ENCODE measurements around the gene ZKSCAN5.
"Not testable (repeated sequence)": the region's sequence is repeated elsewhere in the genome, so short reads cannot be mapped to it uniquely, and the experiment has no call there.

The ZKSCAN5 gene

DNA sequence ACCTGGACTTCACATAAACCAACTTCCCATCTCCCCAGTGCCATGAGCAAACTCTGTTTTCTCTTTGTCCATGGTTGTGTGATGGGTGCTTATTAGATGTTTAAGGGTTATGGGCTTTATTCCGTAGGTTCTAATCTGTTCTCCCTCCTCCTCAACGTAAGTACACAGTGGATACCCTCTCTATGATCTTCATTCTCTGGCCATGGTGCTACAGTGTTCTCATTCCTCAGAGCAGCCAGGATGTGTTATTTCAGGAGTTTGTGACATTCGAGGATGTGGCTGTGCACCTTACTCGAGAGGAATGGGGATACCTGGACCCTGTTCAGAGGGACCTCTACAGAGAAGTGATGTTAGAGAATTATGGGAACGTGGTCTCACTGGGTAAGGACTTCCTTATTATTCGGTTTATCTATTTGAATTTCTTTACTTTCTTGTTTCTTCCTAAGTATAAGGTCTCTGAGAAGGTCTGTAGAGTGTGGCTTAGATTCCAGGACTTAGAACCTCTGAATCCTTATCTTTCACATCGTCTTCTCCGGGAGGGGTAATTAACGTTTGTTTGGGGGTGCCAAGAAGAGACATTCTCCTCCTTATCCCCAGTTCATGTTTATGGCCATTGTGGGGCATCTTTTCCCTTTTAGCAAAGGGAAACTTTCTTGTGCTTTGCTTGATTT is 57.8 kb downstream of the ZKSCAN5 start:
- Histone ChIP-seq H3K18ac (ENCODE audit: low read length) (no peak overlapping the region), H3K4me1 (ENCODE audit: control insufficient read depth, low read depth, low read length) (peaks cover under 1% of the 10 kb centered on the region)

DNA sequence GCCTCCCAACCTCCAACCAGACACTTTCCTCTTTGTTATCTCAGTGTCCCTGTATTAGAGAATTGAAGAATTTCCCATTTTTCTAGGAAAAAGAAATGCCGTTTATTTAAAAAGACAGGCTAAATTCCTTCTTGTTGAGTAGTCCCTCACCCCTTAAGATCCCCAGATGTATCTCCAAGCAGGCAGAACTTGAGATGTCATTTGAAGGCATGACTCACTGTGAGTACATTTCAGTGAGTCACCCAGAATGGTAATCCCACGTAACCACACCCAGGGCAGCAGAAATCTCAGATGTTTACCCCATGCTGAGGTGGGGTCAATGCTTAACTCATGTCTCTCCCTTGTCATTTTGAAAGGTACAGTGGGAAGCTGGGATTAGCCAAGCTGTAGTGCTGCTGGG is 58.4 kb downstream of the ZKSCAN5 start:
- H3K18ac ChIP-seq (ENCODE audit: low read length) = no peak overlapping the region
- no peak overlapping the region for H2BK5ac ChIP-seq (ENCODE audit: low read length)
- H3K36me3 ChIP-seq (ENCODE audit: control insufficient read depth, insufficient read depth, low read length) = peaks cover 13% of the 10 kb centered on the region
- H2AK5ac ChIP-seq (ENCODE audit: low read length) = no peak overlapping the region
- no peak overlapping the region for H3K56ac ChIP-seq (ENCODE audit: low read length)
- H2BK120ac ChIP-seq (ENCODE audit: low read depth, low read length) = no peak overlapping the region
- peak; percentile 98 for DNase-seq
- H4K8ac ChIP-seq (ENCODE audit: low read depth, low read length) = no peak overlapping the region
- no peak overlapping the region for H2BK15ac ChIP-seq (replicated peaks; ENCODE audit: low read depth)
- H3K79me1 ChIP-seq (ENCODE audit: low read length) = peaks cover 19% of the 10 kb centered on the region
- no peak overlapping the region for H4K5ac ChIP-seq (ENCODE audit: low read length)
- H3K4me1 ChIP-seq (ENCODE audit: control insufficient read depth, low read depth, low read length) = no peaks in the 10 kb centered on the region
- H3K4ac ChIP-seq (ENCODE audit: low read depth, low read length) = no peak overlapping the region
- H3K4me3 ChIP-seq (ENCODE audit: low read length) = no peak overlapping the region
- H3K4me2 ChIP-seq (ENCODE audit: low read length) = no peak overlapping the region
- no peak overlapping the region for H3K9ac ChIP-seq (ENCODE audit: low read length)
- H3K23ac ChIP-seq (ENCODE audit: low read length) = no peak overlapping the region
- WGBS (ENCODE audit: extremely low coverage, insufficient coverage, low lambda C conversion rate) = no CpG with 5 or more reads among the region's 2 CpGs
- H3K27me3 ChIP-seq (ENCODE audit: insufficient read depth, low read length, poor library complexity) = no peaks in the 10 kb centered on the region
- H3K79me2 ChIP-seq (ENCODE audit: control insufficient read depth, insufficient read depth, low read length) = peaks cover 29% of the 10 kb centered on the region
- H3K27ac ChIP-seq (ENCODE audit: low read depth, low read length) = peak overlapping the region; percentile 59

More for the DNA sequence above, 57.8 kb downstream of the ZKSCAN5 start:
- Histone ChIP-seq H2BK120ac (ENCODE audit: low read depth, low read length) (no peak overlapping the region), H4K5ac (ENCODE audit: low read length) (no peak overlapping the region), H3K4me3 (ENCODE audit: low read length) (no peak overlapping the region), H3K9ac (ENCODE audit: low read length) (peak overlapping the region; percentile 32), H3K23ac (ENCODE audit: low read length) (no peak overlapping the region), H3K4me2 (ENCODE audit: low read length) (no peak overlapping the region), H2BK15ac (replicated peaks; ENCODE audit: low read depth) (no peak overlapping the region), H3K79me2 (ENCODE audit: control insufficient read depth, insufficient read depth, low read length) (peaks cover 34% of the 10 kb centered on the region), H2BK5ac (ENCODE audit: low read length) (no peak overlapping the region), H3K27ac (ENCODE audit: low read depth, low read length) (peak overlapping the region; percentile 59), H2AK5ac (ENCODE audit: low read length) (no peak overlapping the region), H3K79me1 (ENCODE audit: low read length) (peaks cover 21% of the 10 kb centered on the region), H3K27me3 (ENCODE audit: insufficient read depth, low read length, poor library complexity) (no peaks in the 10 kb centered on the region), H3K56ac (ENCODE audit: low read length) (peak overlapping the region; percentile 60), H4K8ac (ENCODE audit: low read depth, low read length) (no peak overlapping the region), H3K4ac (ENCODE audit: low read depth, low read length) (no peak overlapping the region), H3K36me3 (ENCODE audit: control insufficient read depth, insufficient read depth, low read length) (peaks cover 13% of the 10 kb centered on the region)
- WGBS (ENCODE audit: extremely low coverage, insufficient coverage, low lambda C conversion rate) = no CpG with 5 or more reads among the region's 9 CpGs
- DNase-seq = no peak

DNA sequence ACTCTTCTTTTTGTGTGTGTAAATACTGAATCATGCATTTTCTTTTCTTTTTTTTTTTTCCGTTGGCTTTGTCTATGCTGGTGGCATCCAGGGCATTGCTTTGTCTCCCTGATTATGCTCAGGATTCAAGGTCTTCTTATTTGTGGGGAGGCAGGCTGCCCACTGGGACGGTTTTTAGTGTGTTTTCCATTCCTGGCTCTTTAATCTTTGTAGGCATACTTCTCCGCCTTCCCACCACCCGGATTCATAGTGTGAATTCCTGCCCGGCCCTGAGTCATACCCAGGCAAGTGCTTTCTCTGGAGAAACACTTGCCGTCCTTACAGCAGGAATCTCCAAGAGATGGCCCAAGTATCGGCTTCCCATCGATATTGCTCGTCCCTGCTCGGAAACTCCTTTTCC is 59.2 kb downstream of the ZKSCAN5 start:
- no peaks in the 10 kb centered on the region for H3K4me1 ChIP-seq (ENCODE audit: control insufficient read depth, low read depth, low read length)
- no peak overlapping the region for H3K56ac ChIP-seq (ENCODE audit: low read length)
- H3K4me3 ChIP-seq (ENCODE audit: low read length) = no peak overlapping the region
- peaks cover 26% of the 10 kb centered on the region for H3K79me2 ChIP-seq (ENCODE audit: control insufficient read depth, insufficient read depth, low read length)
- no peak overlapping the region for H3K18ac ChIP-seq (ENCODE audit: low read length)
- DNase-seq = peak; percentile 77
- no peak overlapping the region for H2BK15ac ChIP-seq (replicated peaks; ENCODE audit: low read depth)
- H4K5ac ChIP-seq (ENCODE audit: low read length) = no peak overlapping the region
- H3K79me1 ChIP-seq (ENCODE audit: low read length) = peaks cover 17% of the 10 kb centered on the region
- H3K4ac ChIP-seq (ENCODE audit: low read depth, low read length) = no peak overlapping the region
- peaks cover 13% of the 10 kb centered on the region for H3K36me3 ChIP-seq (ENCODE audit: control insufficient read depth, insufficient read depth, low read length)
- H2BK120ac ChIP-seq (ENCODE audit: low read depth, low read length) = no peak overlapping the region
- no peak overlapping the region for H2AK5ac ChIP-seq (ENCODE audit: low read length)
- H3K4me2 ChIP-seq (ENCODE audit: low read length) = no peak overlapping the region
- H3K23ac ChIP-seq (ENCODE audit: low read length) = no peak overlapping the region
- no peak overlapping the region for H4K8ac ChIP-seq (ENCODE audit: low read depth, low read length)
- whole genome bisulfite sequencing (ENCODE audit: extremely low coverage, insufficient coverage, low lambda C conversion rate) = no CpG with 5 or more reads among the region's 10 CpGs
- H3K27ac ChIP-seq (ENCODE audit: low read depth, low read length) = peak overlapping the region; percentile 51
- no peak overlapping the region for H2BK5ac ChIP-seq (ENCODE audit: low read length)
- H3K27me3 ChIP-seq (ENCODE audit: insufficient read depth, low read length, poor library complexity) = no peaks in the 10 kb centered on the region
- H3K9ac ChIP-seq (ENCODE audit: low read length) = no peak overlapping the region

DNA sequence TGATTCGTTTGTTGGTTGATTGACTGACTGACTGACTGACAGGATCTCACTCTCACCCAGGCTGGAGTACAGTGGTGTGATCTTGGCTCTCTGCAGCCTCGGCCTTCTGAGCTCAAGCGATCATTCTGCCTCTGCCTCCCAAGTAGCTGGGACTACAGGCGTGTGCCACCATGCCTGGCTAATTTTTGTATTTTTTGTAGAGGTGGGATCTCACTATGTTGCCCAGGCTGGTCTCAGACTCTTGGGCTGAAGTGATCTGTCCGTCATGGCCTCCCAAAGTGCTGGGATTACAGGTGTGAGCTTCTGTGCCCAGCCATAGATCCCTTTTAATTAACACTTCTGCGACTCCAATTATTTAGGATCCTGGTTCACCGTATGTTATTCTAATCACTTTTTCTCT is 64.3 kb downstream of the ZKSCAN5 start:
- not testable (repeated sequence) for DNase-seq; H3K4me1 ChIP-seq (ENCODE audit: control insufficient read depth, low read depth, low read length); H4K5ac ChIP-seq (ENCODE audit: low read length); H3K79me1 ChIP-seq (ENCODE audit: low read length); H2AK5ac ChIP-seq (ENCODE audit: low read length); H3K18ac ChIP-seq (ENCODE audit: low read length); H3K9ac ChIP-seq (ENCODE audit: low read length); H2BK120ac ChIP-seq (ENCODE audit: low read depth, low read length); H3K23ac ChIP-seq (ENCODE audit: low read length); H4K8ac ChIP-seq (ENCODE audit: low read depth, low read length); H3K27ac ChIP-seq (ENCODE audit: low read depth, low read length); H3K4me2 ChIP-seq (ENCODE audit: low read length); H3K79me2 ChIP-seq (ENCODE audit: control insufficient read depth, insufficient read depth, low read length); H3K27me3 ChIP-seq (ENCODE audit: insufficient read depth, low read length, poor library complexity); H2BK15ac ChIP-seq (replicated peaks; ENCODE audit: low read depth); H2BK5ac ChIP-seq (ENCODE audit: low read length); H3K36me3 ChIP-seq (ENCODE audit: control insufficient read depth, insufficient read depth, low read length); H3K4ac ChIP-seq (ENCODE audit: low read depth, low read length); H3K56ac ChIP-seq (ENCODE audit: low read length); H3K4me3 ChIP-seq (ENCODE audit: low read length)
- WGBS (ENCODE audit: extremely low coverage, insufficient coverage, low lambda C conversion rate) = no CpG with 5 or more reads among the region's 7 CpGs

DNA sequence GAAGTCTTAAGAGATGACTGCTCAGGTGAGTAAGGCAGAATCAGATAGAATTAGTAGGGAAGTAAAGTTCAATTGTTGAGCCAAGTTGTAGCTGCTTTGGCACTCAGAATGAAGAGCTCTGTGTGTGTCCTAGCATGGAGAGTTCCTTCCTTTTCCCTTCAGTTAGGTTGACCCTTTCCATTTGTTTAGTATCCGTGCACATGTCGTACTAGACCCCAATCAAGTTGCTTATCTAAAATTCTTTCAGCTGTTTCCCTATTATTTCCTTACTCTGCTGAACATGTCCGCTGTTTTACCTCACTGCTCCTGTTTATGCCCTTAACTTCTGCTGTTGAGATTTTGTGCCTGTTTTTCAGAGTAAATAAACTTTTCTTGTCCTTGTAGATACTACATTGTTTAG is 67.3 kb downstream of the ZKSCAN5 start:
- no peak overlapping the region for H3K4me2 ChIP-seq (ENCODE audit: low read length)
- no peak for DNase-seq
- no peak overlapping the region for H2BK15ac ChIP-seq (replicated peaks; ENCODE audit: low read depth)
- no peaks in the 10 kb centered on the region for H3K79me1 ChIP-seq (ENCODE audit: low read length)
- no peak overlapping the region for H3K4ac ChIP-seq (ENCODE audit: low read depth, low read length)
- H3K4me1 ChIP-seq (ENCODE audit: control insufficient read depth, low read depth, low read length) = no peaks in the 10 kb centered on the region
- no peak overlapping the region for H3K18ac ChIP-seq (ENCODE audit: low read length)
- no peak overlapping the region for H3K9ac ChIP-seq (ENCODE audit: low read length)
- H3K27me3 ChIP-seq (ENCODE audit: insufficient read depth, low read length, poor library complexity) = no peaks in the 10 kb centered on the region
- H3K4me3 ChIP-seq (ENCODE audit: low read length) = no peak overlapping the region
- peaks cover 3% of the 10 kb centered on the region for H3K36me3 ChIP-seq (ENCODE audit: control insufficient read depth, insufficient read depth, low read length)
- no peak overlapping the region for H3K56ac ChIP-seq (ENCODE audit: low read length)
- H2BK5ac ChIP-seq (ENCODE audit: low read length) = no peak overlapping the region
- H3K27ac ChIP-seq (ENCODE audit: low read depth, low read length) = no peak overlapping the region
- H4K8ac ChIP-seq (ENCODE audit: low read depth, low read length) = no peak overlapping the region
- no peak overlapping the region for H3K23ac ChIP-seq (ENCODE audit: low read length)
- H3K79me2 ChIP-seq (ENCODE audit: control insufficient read depth, insufficient read depth, low read length) = no peaks in the 10 kb centered on the region
- no peak overlapping the region for H2BK120ac ChIP-seq (ENCODE audit: low read depth, low read length)
- no peak overlapping the region for H2AK5ac ChIP-seq (ENCODE audit: low read length)
- H4K5ac ChIP-seq (ENCODE audit: low read length) = no peak overlapping the region
- WGBS (ENCODE audit: extremely low coverage, insufficient coverage, low lambda C conversion rate) = no CpG with 5 or more reads among the region's 3 CpGs

DNA sequence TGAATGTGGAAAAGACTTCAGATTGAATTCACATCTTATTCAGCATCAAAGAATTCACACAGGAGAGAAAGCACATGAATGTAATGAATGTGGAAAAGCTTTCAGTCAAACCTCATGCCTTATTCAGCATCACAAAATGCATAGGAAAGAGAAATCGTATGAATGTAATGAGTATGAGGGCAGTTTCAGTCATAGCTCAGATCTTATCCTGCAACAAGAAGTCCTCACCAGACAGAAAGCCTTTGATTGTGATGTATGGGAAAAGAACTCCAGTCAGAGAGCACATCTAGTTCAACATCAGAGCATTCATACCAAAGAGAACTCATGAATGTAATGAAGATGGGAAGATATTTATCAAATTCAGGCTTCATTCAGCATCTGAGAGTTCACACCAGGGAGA is 68.8 kb downstream of the ZKSCAN5 start:
- no peak overlapping the region for H2BK120ac ChIP-seq (ENCODE audit: low read depth, low read length)
- no peak overlapping the region for H4K5ac ChIP-seq (ENCODE audit: low read length)
- H3K9ac ChIP-seq (ENCODE audit: low read length) = no peak overlapping the region
- no peak overlapping the region for H3K18ac ChIP-seq (ENCODE audit: low read length)
- DNase-seq = no peak
- no peaks in the 10 kb centered on the region for H3K79me2 ChIP-seq (ENCODE audit: control insufficient read depth, insufficient read depth, low read length)
- H3K4ac ChIP-seq (ENCODE audit: low read depth, low read length) = no peak overlapping the region
- no peak overlapping the region for H3K4me3 ChIP-seq (ENCODE audit: low read length)
- H4K8ac ChIP-seq (ENCODE audit: low read depth, low read length) = no peak overlapping the region
- no peak overlapping the region for H2AK5ac ChIP-seq (ENCODE audit: low read length)
- WGBS (ENCODE audit: extremely low coverage, insufficient coverage, low lambda C conversion rate) = no CpG with 5 or more reads among the region's 1 CpG
- no peak overlapping the region for H3K56ac ChIP-seq (ENCODE audit: low read length)
- H3K27me3 ChIP-seq (ENCODE audit: insufficient read depth, low read length, poor library complexity) = no peaks in the 10 kb centered on the region
- no peak overlapping the region for H3K27ac ChIP-seq (ENCODE audit: low read depth, low read length)
- no peak overlapping the region for H2BK5ac ChIP-seq (ENCODE audit: low read length)
- H3K36me3 ChIP-seq (ENCODE audit: control insufficient read depth, insufficient read depth, low read length) = peaks cover 3% of the 10 kb centered on the region
- H3K79me1 ChIP-seq (ENCODE audit: low read length) = no peaks in the 10 kb centered on the region
- H3K4me2 ChIP-seq (ENCODE audit: low read length) = no peak overlapping the region
- no peaks in the 10 kb centered on the region for H3K4me1 ChIP-seq (ENCODE audit: control insufficient read depth, low read depth, low read length)
- H3K23ac ChIP-seq (ENCODE audit: low read length) = no peak overlapping the region
- H2BK15ac ChIP-seq (replicated peaks; ENCODE audit: low read depth) = no peak overlapping the region
